Astrocyte (in vitro differentiated cells and primary cell): ENCODE measurements around the gene MYOG.

Source experiments
- EZH2 ChIP-seq: IDR thresholded peaks from 2 replicates; pipeline ENCODE4 v1.6.1; 2012; ENCODE audit warnings: mild to moderate bottlenecking, low read length, inconsistent platforms; ENCODE audit not compliant: insufficient read depth
- TF ChIP-seq, protein P1 (sequence below): IDR thresholded peaks from 2 replicates; pipeline ENCODE4 v1.5.1; 2011; ENCODE audit warnings: low read depth, mild to moderate bottlenecking, inconsistent platforms, low read length, moderate library complexity; ENCODE audit not compliant: insufficient read depth

DNA sequence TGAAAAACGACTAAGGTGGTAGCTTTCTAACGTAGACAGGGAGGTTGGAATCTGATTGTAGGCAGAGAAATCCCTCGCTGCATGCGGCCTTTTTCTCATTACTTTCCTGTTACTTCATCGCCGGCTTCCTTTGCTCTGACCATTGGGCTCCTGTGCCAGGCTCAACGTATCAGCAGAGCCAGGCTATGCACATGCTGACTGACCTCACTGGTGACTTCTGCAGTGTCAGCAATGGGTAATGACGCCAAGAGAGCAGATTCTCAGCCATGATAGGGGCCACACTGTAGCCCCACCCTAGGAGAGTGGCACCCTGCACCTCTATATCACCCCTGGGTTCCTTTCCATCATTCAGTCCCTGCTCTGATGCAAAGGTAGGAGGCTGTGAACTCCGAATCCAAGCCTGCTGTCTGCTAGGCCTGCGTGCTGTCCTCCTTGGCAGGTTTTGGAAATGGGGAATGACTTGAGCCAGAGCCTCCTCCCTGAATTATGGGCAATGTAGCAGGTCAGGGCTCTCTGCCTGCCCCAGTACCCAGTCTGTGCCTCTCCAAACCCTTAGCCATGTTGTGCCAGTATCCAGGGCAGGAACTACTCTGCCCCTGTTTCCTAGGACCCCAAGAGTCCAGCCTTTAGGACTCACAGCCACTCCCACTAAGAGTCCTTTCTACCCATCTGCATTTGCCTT lies 48.2 kb downstream of the MYOG start:
- TF ChIP-seq, protein P1, sequence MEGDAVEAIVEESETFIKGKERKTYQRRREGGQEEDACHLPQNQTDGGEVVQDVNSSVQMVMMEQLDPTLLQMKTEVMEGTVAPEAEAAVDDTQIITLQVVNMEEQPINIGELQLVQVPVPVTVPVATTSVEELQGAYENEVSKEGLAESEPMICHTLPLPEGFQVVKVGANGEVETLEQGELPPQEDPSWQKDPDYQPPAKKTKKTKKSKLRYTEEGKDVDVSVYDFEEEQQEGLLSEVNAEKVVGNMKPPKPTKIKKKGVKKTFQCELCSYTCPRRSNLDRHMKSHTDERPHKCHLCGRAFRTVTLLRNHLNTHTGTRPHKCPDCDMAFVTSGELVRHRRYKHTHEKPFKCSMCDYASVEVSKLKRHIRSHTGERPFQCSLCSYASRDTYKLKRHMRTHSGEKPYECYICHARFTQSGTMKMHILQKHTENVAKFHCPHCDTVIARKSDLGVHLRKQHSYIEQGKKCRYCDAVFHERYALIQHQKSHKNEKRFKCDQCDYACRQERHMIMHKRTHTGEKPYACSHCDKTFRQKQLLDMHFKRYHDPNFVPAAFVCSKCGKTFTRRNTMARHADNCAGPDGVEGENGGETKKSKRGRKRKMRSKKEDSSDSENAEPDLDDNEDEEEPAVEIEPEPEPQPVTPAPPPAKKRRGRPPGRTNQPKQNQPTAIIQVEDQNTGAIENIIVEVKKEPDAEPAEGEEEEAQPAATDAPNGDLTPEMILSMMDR = no peak
- TF ChIP-seq EZH2 = no peak
